WTC11 (cell line): Measurements from ENCODE around the gene IL10RB. TPM values are rescaled to one million over a fixed set of nuclear protein-coding genes. Genes with fewer than 3 reads are reported as not detected.

Experiments
- ATAC-seq: fragments of 200-7000 bp; cut with Tn5 transposase; 2 replicates; pipeline ENCODE4 v1.10.0; 2021; ENCODE audit warnings: mild to moderate bottlenecking, moderate library complexity
- CTCF ChIA-PET: fragments of 300-600 bp; sonication (Branson Sonifier 250); formaldehyde crosslinking; loops from one replicate; lab custom pipeline; 2021; ENCODE audit warnings: antibody characterized with exemption; lab: Charles Lee
- POLR2A ChIA-PET: fragments of 350-600 bp; sonication (Branson Sonifier 250); formaldehyde crosslinking; loops from one replicate; lab custom pipeline; 2021; ENCODE audit warnings: antibody characterized with exemption; lab: Charles Lee
- DNase-seq: peaks from one replicate; pipeline ENCODE4 v3.0.0; 2021; ENCODE audit warnings: low spot score
- H3K27ac Mint-ChIP-seq: 2 replicates; pipeline ENCODE4 v1.8.0; 2021; ENCODE audit warnings: mixed read lengths
- H3K27me3 Mint-ChIP-seq: 2 replicates; pipeline ENCODE4 v1.8.0; 2021; ENCODE audit warnings: low read depth, mild to moderate bottlenecking, moderate library complexity, mixed read lengths
- H3K36me3 Mint-ChIP-seq: 2 replicates; pipeline ENCODE4 v1.8.0; 2021; ENCODE audit warnings: mixed read lengths
- H3K4me1 Mint-ChIP-seq: 2 replicates; pipeline ENCODE4 v1.8.0; 2022; ENCODE audit warnings: mixed read lengths
- H3K4me3 Mint-ChIP-seq: 2 replicates; pipeline ENCODE4 v1.8.0; 2021; ENCODE audit warnings: mild to moderate bottlenecking, moderate library complexity, mixed read lengths
- H3K9me3 Mint-ChIP-seq: 2 replicates; pipeline ENCODE4 v1.8.0; 2021; ENCODE audit warnings: mixed read lengths
- CREM ChIP-seq: sonication (generic); formaldehyde crosslinking; IDR thresholded peaks from 2 replicates; pipeline ENCODE4 v1.8.1; 2022; ENCODE audit warnings: mild to moderate bottlenecking, missing genetic modification reagents, moderate library complexity
- CTCF ChIP-seq: fragments of 200-600 bp; IDR thresholded peaks from 2 replicates; pipeline ENCODE4 v1.8.0; 2022; ENCODE audit warnings: antibody characterized with exemption
- EMX1 ChIP-seq: fragments of 250-450 bp; sonication (Bioruptor Pico); IDR thresholded peaks from 2 replicates; pipeline ENCODE4 v1.8.0; 2021; ENCODE audit warnings: mild to moderate bottlenecking
- FOXJ3 ChIP-seq: sonication (generic); formaldehyde crosslinking; IDR thresholded peaks from 2 replicates; pipeline ENCODE4 v1.9.0; 2021; ENCODE audit warnings: missing genetic modification reagents, mild to moderate bottlenecking, borderline replicate concordance
- GRHL2 ChIP-seq: fragments of 250-450 bp; sonication (Bioruptor Pico); IDR thresholded peaks from 2 replicates; pipeline ENCODE4 v1.8.0; 2022; ENCODE audit warnings: mild to moderate bottlenecking, moderate library complexity; ENCODE audit not compliant: insufficient replicate concordance, severe bottlenecking
- HMGXB4 ChIP-seq: sonication (generic); formaldehyde crosslinking; IDR thresholded peaks from 2 replicates; pipeline ENCODE4 v1.8.1; 2023; ENCODE audit warnings: mild to moderate bottlenecking, moderate library complexity, missing genetic modification reagents
- IRF1 ChIP-seq: sonication (generic); formaldehyde crosslinking; IDR thresholded peaks from 2 replicates; pipeline ENCODE4 v1.8.0; 2023; ENCODE audit warnings: missing genetic modification reagents
- KAT7 ChIP-seq: sonication (generic); formaldehyde crosslinking; IDR thresholded peaks from 2 replicates; pipeline ENCODE4 v1.8.1; 2023; ENCODE audit warnings: missing genetic modification reagents, mild to moderate bottlenecking, borderline replicate concordance
- NFATC4 ChIP-seq: fragments of 250-450 bp; sonication (Bioruptor Pico); IDR thresholded peaks from 2 replicates; pipeline ENCODE4 v1.9.0; 2021; ENCODE audit warnings: mild to moderate bottlenecking
- NR1H2 ChIP-seq: sonication (generic); formaldehyde crosslinking; IDR thresholded peaks from 2 replicates; pipeline ENCODE4 v1.9.0; 2021; ENCODE audit warnings: mild to moderate bottlenecking, moderate library complexity, missing genetic modification reagents
- PRRX2 ChIP-seq: fragments of 250-450 bp; sonication (Bioruptor Pico); IDR thresholded peaks from 2 replicates; pipeline ENCODE4 v1.8.0; 2021; ENCODE audit warnings: mild to moderate bottlenecking
- SOX15 ChIP-seq: fragments of 250-450 bp; sonication (Bioruptor Pico); IDR thresholded peaks from 2 replicates; pipeline ENCODE4 v1.9.0; 2021; ENCODE audit warnings: mild to moderate bottlenecking
- SP1 ChIP-seq: sonication (generic); formaldehyde crosslinking; conservative IDR thresholded peaks from 2 replicates; pipeline ENCODE4 v1.8.1; 2022; ENCODE audit warnings: missing genetic modification reagents
- total RNA-seq: library from RNA; stranded (reverse); gene quantifications from 3 replicates; pipeline ENCODE4 v1.2.3, GENCODE V29; 2021
- TF ChIP-seq, protein P1 (sequence below): sonication (generic); formaldehyde crosslinking; IDR thresholded peaks from 2 replicates; pipeline ENCODE4 v1.8.1; 2022; ENCODE audit warnings: low read depth, mild to moderate bottlenecking, moderate library complexity, missing genetic modification reagents, borderline replicate concordance
- TF ChIP-seq, protein P2 (sequence below): sonication (generic); formaldehyde crosslinking; IDR thresholded peaks from 2 replicates; pipeline ENCODE4 v1.8.1; 2023; ENCODE audit warnings: mild to moderate bottlenecking, missing genetic modification reagents
- TF ChIP-seq, protein P3 (sequence below): fragments of 250-450 bp; sonication (Bioruptor Pico); IDR thresholded peaks from 2 replicates; pipeline ENCODE4 v2.1.2; 2022; ENCODE audit warnings: mild to moderate bottlenecking, moderate library complexity
- TF ChIP-seq, protein P4 (sequence below): sonication (generic); formaldehyde crosslinking; IDR thresholded peaks from 2 replicates; pipeline ENCODE4 v1.8.1; 2022; ENCODE audit warnings: low read depth, missing genetic modification reagents, borderline replicate concordance
- TF ChIP-seq, protein P5 (sequence below): fragments of 250-450 bp; sonication (Bioruptor Pico); IDR thresholded peaks from 2 replicates; pipeline ENCODE4 v1.9.0; 2021; ENCODE audit warnings: mild to moderate bottlenecking
- TF ChIP-seq, protein P6 (sequence below): fragments of 250-450 bp; sonication (Bioruptor Pico); IDR thresholded peaks from 2 replicates; pipeline ENCODE4 v1.9.0; 2021; ENCODE audit warnings: mild to moderate bottlenecking, borderline replicate concordance
- TF ChIP-seq, protein P7 (sequence below): sonication (generic); formaldehyde crosslinking; IDR thresholded peaks from 2 replicates; pipeline ENCODE4 v1.8.1; 2022; ENCODE audit warnings: mild to moderate bottlenecking, moderate library complexity, missing genetic modification reagents

IL10RB gene
- total RNA-seq, 1 experiment from 2014 or later = 3.7 TPM

DNA sequence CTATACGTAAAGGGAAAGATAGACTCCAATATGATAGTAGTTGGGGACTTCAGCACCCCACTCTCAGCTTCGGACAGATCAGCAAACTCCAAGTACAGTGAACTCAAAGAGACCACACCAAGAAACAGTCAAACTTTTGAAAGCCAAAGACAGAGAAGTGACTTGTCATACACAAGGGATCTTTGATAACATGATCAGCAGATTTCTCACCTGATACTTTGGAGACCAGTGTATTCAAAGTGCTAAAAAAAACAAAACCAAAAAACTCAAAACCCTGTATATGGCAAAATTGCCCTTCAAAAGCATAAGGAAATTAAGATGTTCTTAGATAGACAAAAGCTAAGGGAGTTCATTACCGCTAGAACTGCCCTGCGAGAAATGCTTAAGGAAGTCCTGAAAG, 68.0 kb downstream of the IL10RB start:
- Mint-ChIP-seq H3K27me3 (no peaks in the 10 kb centered on the region), H3K4me1 (no peaks in the 10 kb centered on the region), H3K4me3 (no peak overlapping the region), H3K9me3 (peaks cover 24% of the 10 kb centered on the region), H3K36me3 (peaks cover 39% of the 10 kb centered on the region), H3K27ac (no peak overlapping the region)
- CTCF ChIA-PET = no interaction called here
- TF ChIP-seq CREM = no peak
- TF ChIP-seq, protein P1, sequence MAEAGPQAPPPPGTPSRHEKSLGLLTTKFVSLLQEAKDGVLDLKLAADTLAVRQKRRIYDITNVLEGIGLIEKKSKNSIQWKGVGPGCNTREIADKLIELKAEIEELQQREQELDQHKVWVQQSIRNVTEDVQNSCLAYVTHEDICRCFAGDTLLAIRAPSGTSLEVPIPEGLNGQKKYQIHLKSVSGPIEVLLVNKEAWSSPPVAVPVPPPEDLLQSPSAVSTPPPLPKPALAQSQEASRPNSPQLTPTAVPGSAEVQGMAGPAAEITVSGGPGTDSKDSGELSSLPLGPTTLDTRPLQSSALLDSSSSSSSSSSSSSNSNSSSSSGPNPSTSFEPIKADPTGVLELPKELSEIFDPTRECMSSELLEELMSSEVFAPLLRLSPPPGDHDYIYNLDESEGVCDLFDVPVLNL (CRISPR knock-in tag) = no peak
- TF ChIP-seq, protein P2, sequence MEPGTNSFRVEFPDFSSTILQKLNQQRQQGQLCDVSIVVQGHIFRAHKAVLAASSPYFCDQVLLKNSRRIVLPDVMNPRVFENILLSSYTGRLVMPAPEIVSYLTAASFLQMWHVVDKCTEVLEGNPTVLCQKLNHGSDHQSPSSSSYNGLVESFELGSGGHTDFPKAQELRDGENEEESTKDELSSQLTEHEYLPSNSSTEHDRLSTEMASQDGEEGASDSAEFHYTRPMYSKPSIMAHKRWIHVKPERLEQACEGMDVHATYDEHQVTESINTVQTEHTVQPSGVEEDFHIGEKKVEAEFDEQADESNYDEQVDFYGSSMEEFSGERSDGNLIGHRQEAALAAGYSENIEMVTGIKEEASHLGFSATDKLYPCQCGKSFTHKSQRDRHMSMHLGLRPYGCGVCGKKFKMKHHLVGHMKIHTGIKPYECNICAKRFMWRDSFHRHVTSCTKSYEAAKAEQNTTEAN (CRISPR knock-in tag) = no peak
- no peak for TF ChIP-seq HMGXB4
- TF ChIP-seq NR1H2 = no peak
- no peak for TF ChIP-seq EMX1 (CRISPR knock-in tag)
- TF ChIP-seq CTCF = no peak
- TF ChIP-seq, protein P3, sequence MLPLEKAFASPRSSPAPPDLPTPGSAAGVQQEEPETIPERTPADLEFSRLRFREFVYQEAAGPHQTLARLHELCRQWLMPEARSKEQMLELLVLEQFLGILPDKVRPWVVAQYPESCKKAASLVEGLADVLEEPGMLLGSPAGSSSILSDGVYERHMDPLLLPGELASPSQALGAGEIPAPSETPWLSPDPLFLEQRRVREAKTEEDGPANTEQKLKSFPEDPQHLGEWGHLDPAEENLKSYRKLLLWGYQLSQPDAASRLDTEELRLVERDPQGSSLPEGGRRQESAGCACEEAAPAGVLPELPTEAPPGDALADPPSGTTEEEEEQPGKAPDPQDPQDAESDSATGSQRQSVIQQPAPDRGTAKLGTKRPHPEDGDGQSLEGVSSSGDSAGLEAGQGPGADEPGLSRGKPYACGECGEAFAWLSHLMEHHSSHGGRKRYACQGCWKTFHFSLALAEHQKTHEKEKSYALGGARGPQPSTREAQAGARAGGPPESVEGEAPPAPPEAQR (CRISPR knock-in tag) = no peak
- TF ChIP-seq KAT7 = no peak
- TF ChIP-seq, protein P4, sequence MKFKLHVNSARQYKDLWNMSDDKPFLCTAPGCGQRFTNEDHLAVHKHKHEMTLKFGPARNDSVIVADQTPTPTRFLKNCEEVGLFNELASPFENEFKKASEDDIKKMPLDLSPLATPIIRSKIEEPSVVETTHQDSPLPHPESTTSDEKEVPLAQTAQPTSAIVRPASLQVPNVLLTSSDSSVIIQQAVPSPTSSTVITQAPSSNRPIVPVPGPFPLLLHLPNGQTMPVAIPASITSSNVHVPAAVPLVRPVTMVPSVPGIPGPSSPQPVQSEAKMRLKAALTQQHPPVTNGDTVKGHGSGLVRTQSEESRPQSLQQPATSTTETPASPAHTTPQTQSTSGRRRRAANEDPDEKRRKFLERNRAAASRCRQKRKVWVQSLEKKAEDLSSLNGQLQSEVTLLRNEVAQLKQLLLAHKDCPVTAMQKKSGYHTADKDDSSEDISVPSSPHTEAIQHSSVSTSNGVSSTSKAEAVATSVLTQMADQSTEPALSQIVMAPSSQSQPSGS (CRISPR knock-in tag) = no peak
- no peak for TF ChIP-seq SOX15
- TF ChIP-seq PRRX2 (CRISPR knock-in tag) = no peak
- no peak for TF ChIP-seq GRHL2
- no peak for TF ChIP-seq NFATC4 (CRISPR knock-in tag)
- TF ChIP-seq, protein P5, sequence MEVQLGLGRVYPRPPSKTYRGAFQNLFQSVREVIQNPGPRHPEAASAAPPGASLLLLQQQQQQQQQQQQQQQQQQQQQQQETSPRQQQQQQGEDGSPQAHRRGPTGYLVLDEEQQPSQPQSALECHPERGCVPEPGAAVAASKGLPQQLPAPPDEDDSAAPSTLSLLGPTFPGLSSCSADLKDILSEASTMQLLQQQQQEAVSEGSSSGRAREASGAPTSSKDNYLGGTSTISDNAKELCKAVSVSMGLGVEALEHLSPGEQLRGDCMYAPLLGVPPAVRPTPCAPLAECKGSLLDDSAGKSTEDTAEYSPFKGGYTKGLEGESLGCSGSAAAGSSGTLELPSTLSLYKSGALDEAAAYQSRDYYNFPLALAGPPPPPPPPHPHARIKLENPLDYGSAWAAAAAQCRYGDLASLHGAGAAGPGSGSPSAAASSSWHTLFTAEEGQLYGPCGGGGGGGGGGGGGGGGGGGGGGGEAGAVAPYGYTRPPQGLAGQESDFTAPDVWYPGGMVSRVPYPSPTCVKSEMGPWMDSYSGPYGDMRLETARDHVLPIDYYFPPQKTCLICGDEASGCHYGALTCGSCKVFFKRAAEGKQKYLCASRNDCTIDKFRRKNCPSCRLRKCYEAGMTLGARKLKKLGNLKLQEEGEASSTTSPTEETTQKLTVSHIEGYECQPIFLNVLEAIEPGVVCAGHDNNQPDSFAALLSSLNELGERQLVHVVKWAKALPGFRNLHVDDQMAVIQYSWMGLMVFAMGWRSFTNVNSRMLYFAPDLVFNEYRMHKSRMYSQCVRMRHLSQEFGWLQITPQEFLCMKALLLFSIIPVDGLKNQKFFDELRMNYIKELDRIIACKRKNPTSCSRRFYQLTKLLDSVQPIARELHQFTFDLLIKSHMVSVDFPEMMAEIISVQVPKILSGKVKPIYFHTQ (CRISPR knock-in tag) = no peak
- TF ChIP-seq, protein P6, sequence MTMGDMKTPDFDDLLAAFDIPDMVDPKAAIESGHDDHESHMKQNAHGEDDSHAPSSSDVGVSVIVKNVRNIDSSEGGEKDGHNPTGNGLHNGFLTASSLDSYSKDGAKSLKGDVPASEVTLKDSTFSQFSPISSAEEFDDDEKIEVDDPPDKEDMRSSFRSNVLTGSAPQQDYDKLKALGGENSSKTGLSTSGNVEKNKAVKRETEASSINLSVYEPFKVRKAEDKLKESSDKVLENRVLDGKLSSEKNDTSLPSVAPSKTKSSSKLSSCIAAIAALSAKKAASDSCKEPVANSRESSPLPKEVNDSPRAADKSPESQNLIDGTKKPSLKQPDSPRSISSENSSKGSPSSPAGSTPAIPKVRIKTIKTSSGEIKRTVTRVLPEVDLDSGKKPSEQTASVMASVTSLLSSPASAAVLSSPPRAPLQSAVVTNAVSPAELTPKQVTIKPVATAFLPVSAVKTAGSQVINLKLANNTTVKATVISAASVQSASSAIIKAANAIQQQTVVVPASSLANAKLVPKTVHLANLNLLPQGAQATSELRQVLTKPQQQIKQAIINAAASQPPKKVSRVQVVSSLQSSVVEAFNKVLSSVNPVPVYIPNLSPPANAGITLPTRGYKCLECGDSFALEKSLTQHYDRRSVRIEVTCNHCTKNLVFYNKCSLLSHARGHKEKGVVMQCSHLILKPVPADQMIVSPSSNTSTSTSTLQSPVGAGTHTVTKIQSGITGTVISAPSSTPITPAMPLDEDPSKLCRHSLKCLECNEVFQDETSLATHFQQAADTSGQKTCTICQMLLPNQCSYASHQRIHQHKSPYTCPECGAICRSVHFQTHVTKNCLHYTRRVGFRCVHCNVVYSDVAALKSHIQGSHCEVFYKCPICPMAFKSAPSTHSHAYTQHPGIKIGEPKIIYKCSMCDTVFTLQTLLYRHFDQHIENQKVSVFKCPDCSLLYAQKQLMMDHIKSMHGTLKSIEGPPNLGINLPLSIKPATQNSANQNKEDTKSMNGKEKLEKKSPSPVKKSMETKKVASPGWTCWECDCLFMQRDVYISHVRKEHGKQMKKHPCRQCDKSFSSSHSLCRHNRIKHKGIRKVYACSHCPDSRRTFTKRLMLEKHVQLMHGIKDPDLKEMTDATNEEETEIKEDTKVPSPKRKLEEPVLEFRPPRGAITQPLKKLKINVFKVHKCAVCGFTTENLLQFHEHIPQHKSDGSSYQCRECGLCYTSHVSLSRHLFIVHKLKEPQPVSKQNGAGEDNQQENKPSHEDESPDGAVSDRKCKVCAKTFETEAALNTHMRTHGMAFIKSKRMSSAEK (CRISPR knock-in tag) = no peak
- TF ChIP-seq, protein P7, sequence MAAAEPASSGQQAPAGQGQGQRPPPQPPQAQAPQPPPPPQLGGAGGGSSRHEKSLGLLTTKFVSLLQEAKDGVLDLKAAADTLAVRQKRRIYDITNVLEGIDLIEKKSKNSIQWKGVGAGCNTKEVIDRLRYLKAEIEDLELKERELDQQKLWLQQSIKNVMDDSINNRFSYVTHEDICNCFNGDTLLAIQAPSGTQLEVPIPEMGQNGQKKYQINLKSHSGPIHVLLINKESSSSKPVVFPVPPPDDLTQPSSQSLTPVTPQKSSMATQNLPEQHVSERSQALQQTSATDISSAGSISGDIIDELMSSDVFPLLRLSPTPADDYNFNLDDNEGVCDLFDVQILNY (CRISPR knock-in tag) = no peak
- TF ChIP-seq IRF1 (CRISPR knock-in tag) = no peak
- no peak for TF ChIP-seq SP1 (CRISPR knock-in tag)
- TF ChIP-seq FOXJ3 (CRISPR knock-in tag) = no peak
- DNase-seq (no peak), ATAC-seq (no peak)
- POLR2A ChIA-PET = no interaction called here
